Activated CD8-positive, alpha-beta T cell treated with anti-CD3 and anti-CD28 coated beads for 36 hours (primary cell): ENCODE measurements around the gene E2F8. TPM values are rescaled to one million over a fixed set of nuclear protein-coding genes. Genes with fewer than 3 reads are reported as not detected.
"Not testable (repeated sequence)": the region's sequence is repeated elsewhere in the genome, so short reads cannot be mapped to it uniquely, and the experiment has no call there.

Experiments used
- ATAC-seq: fragments of 200-7000 bp; cut with Tn5 transposase; one replicate; pipeline ENCODE4 v1.10.0; 2021; ENCODE audit warnings: mild to moderate bottlenecking, moderate library complexity
- CTCF ChIA-PET: fragments of 350-600 bp; sonication (Branson Sonifier 250); formaldehyde crosslinking; loops from one replicate; lab custom pipeline; 2021; ENCODE audit warnings: antibody characterized with exemption; lab: Charles Lee
- POLR2A ChIA-PET: fragments of 350-600 bp; sonication (Branson Sonifier 250); formaldehyde crosslinking; loops from one replicate; lab custom pipeline; 2021; ENCODE audit warnings: antibody characterized with exemption; lab: Charles Lee
- DNase-seq: peaks from one replicate; pipeline ENCODE4 v3.0.0-alpha.2; 2020
- H3K27ac Mint-ChIP-seq: one replicate; pipeline ENCODE4 v1.8.0; 2021; ENCODE audit warnings: mild to moderate bottlenecking, mixed read lengths
- H3K27me3 Mint-ChIP-seq: one replicate; pipeline ENCODE4 v1.8.0; 2021; ENCODE audit warnings: mixed read lengths
- H3K36me3 Mint-ChIP-seq: one replicate; pipeline ENCODE4 v1.8.0; 2021; ENCODE audit warnings: low read depth, mixed read lengths
- H3K4me1 Mint-ChIP-seq: one replicate; pipeline ENCODE4 v1.8.0; 2021; ENCODE audit warnings: low read depth, mixed read lengths
- H3K4me3 Mint-ChIP-seq: one replicate; pipeline ENCODE4 v1.8.0; 2021; ENCODE audit warnings: mild to moderate bottlenecking, moderate library complexity, mixed read lengths
- H3K9me3 Mint-ChIP-seq: one replicate; pipeline ENCODE4 v1.8.0; 2021; ENCODE audit warnings: mixed read lengths
- intact Hi-C: fragments of 100-400 bp; cut with micrococcal nuclease; formaldehyde crosslinking; loops from one replicate; pipeline ENCODE4 v1.10.0; 2022
- total RNA-seq, 2 experiments: library from RNA; stranded (reverse); gene quantifications; one replicate each; pipeline ENCODE4 v1.2.3, GENCODE V29; 2021
- TF ChIP-seq, protein P1 (sequence below): fragments of 200-600 bp; IDR thresholded peaks from one replicate; pipeline ENCODE4 v1.8.0; 2022; ENCODE audit warnings: antibody characterized with exemption, mild to moderate bottlenecking

Gene E2F8
- total RNA-seq, 2 experiments from 2014 or later, result 12.9 to 13.1 TPM

DNA sequence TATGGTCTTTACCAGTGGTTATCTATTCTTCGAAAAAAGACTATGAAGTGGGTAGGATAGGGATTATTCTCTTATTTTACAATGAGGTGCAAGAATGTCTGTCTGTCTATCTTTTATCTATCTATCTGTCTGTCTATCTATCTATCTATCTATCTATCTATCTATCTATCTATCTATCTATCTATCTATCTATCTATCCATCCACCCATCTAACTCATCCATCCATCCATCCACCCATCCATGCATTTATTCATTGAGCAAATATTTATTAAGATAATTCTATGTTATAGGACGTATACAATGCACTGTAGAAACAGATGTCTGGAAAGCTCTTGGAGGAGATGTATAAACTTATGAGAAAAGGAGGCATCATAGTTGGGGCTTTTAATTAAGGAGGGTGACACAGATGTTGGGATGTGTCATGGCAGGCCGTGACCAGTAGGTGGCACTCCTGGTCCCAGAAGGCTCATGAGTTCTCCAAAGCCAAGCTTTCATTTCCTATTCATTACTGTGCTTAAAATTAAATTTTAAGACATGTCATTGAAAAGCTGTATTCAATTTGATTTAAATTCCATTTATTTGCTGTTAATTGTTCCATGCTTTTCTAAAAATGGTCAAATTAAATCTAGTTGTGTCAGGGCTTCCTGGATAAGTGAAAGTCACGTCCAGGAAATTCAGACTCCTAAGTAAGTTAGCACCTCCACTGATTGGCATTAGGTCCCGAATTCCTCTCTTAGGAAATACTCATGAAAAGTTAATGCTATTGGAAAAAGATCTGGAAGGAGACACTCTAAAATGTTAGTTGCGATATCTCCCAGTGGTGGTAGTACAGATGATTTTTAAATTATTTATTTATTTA is 19.0 kb upstream of the E2F8 start:
- peak; percentile 94 for ATAC-seq
- peaks cover 2% of the 10 kb centered on the region for H3K27me3 Mint-ChIP-seq

DNA sequence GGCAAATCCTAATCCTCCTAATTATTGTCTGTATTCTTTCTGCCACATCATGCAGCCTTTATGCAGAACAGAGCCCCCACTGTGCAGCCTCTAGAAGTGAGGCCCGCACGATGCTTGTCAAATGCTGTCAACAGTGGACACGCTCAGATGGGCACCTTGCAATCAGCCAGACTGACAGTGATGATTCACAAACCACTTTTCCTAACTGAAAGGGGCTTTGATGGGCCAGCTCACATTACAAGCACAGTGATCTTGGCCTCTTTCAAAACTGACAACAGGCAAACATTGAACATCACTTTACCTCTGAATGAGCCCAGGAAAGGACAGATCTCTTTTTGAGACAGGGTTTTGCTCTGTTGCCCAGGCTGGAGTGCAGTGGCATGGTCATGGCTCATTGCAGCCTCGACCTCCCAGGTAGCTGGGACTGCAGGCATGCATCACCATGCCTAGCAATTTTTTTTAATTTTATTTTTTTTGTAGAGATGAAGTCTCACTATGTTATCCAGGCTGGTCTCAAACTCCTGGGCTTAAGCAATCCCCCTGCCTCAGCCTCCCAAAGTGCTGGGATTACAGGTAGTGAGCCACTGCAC is 18.0 kb upstream of the E2F8 start:
- Mint-ChIP-seq H3K9me3 (no peaks in the 10 kb centered on the region), H3K27me3 (peaks cover 5% of the 10 kb centered on the region), H3K4me1 (no peaks in the 10 kb centered on the region), H3K27ac (no peak overlapping the region), H3K4me3 (no peak overlapping the region), H3K36me3 (no peaks in the 10 kb centered on the region)
- TF ChIP-seq, protein P1, sequence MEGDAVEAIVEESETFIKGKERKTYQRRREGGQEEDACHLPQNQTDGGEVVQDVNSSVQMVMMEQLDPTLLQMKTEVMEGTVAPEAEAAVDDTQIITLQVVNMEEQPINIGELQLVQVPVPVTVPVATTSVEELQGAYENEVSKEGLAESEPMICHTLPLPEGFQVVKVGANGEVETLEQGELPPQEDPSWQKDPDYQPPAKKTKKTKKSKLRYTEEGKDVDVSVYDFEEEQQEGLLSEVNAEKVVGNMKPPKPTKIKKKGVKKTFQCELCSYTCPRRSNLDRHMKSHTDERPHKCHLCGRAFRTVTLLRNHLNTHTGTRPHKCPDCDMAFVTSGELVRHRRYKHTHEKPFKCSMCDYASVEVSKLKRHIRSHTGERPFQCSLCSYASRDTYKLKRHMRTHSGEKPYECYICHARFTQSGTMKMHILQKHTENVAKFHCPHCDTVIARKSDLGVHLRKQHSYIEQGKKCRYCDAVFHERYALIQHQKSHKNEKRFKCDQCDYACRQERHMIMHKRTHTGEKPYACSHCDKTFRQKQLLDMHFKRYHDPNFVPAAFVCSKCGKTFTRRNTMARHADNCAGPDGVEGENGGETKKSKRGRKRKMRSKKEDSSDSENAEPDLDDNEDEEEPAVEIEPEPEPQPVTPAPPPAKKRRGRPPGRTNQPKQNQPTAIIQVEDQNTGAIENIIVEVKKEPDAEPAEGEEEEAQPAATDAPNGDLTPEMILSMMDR, result no peak
- no peak for DNase-seq
- ATAC-seq, result no peak
- intact Hi-C loops, result loop anchor here (1.0 kb wide), 1 partner anchor 295 kb away; no protein-coding TSS in a partner anchor
- ChIA-PET POLR2A (no interaction called here), CTCF (interaction anchor here (1.0 to 2.8 kb wide), 16 partner anchors 8 to 298 kb away, joined by 3 to 28 read pairs (median 6); no protein-coding TSS in a partner anchor)

More for the DNA sequence above, 19.0 kb upstream of the E2F8 start:
- ChIA-PET POLR2A (interaction anchor here (0.7 kb wide), 1 partner anchor 16 kb away, joined by 3 read pairs; no protein-coding TSS in a partner anchor), CTCF (interaction anchor here (0.6 to 2.8 kb wide), 36 partner anchors 8 to 314 kb away, joined by 3 to 28 read pairs (median 4); partner anchors contain the start of gene ZDHHC13)
- Mint-ChIP-seq H3K4me3 (no peak overlapping the region), H3K27ac (no peak overlapping the region), H3K4me1 (no peaks in the 10 kb centered on the region), H3K36me3 (no peaks in the 10 kb centered on the region), H3K9me3 (no peaks in the 10 kb centered on the region)
- DNase-seq, result peak; percentile 82
- TF ChIP-seq, protein P1, result peak; percentile 89
- intact Hi-C loops, result loop anchor here (1.0 kb wide), 1 partner anchor 294 kb away; no protein-coding TSS in a partner anchor

DNA sequence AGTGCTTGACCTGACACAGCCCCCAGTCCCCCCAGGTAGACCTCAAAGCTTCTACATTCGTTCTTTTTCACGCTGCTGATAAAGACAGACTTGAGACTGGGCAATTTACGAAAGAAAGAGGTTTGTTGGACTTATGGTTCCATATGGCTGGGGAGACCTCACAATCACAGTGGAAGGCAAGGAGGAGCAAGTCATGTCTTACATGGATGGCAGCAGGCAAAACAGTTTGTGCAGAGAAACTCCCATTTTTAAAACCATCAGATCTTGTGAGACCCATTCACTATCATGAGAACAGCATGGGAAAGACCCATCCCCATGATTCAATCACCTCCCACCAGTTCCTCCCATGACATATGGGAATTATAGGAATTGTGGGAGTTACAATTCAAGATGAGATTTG is 13.7 kb upstream of the E2F8 start:
- ATAC-seq, result not testable (repeated sequence)
- CTCF ChIA-PET, result interaction anchor here (0.6 kb wide), 1 partner anchor 184 kb away, joined by 3 read pairs; no protein-coding TSS in a partner anchor

DNA sequence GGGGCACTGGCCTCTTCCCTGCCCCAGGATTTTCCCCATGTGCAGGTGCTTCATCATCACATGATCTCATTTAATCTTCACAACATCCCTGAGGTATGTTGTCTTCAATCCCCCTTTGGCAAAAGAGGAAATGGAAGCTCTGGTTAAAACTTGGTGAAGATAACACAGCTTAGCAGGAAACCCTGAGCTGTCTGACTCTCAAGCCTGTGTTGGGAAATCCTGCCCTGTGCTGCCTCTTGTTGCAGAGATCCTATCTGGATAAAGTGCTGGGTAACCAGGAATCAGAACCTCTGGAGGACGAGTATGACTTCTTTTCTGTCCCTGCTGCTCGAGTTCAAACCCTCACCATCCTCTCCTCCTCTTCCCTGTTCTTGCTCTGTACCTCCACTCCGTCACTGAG is 13.1 kb upstream of the E2F8 start:
- intact Hi-C loops, result no loop called here
- POLR2A ChIA-PET, result no interaction called here
- Mint-ChIP-seq H3K4me3 (no peak overlapping the region), H3K36me3 (no peaks in the 10 kb centered on the region), H3K27ac (no peak overlapping the region), H3K27me3 (peaks cover 20% of the 10 kb centered on the region), H3K9me3 (no peaks in the 10 kb centered on the region), H3K4me1 (no peaks in the 10 kb centered on the region)
- no peak for ATAC-seq
- TF ChIP-seq, protein P1, result no peak
- CTCF ChIA-PET, result interaction anchor here (0.6 to 0.9 kb wide), 2 partner anchors 12 to 183 kb away, joined by 3 read pairs; no protein-coding TSS in a partner anchor
- no peak for DNase-seq

More for the DNA sequence above, 13.7 kb upstream of the E2F8 start:
- POLR2A ChIA-PET, H3K36me3 Mint-ChIP-seq, DNase-seq, H3K27ac Mint-ChIP-seq, H3K9me3 Mint-ChIP-seq, H3K4me3 Mint-ChIP-seq, H3K4me1 Mint-ChIP-seq, intact Hi-C loops: not testable (repeated sequence)
- peaks cover 16% of the 10 kb centered on the region for H3K27me3 Mint-ChIP-seq

DNA sequence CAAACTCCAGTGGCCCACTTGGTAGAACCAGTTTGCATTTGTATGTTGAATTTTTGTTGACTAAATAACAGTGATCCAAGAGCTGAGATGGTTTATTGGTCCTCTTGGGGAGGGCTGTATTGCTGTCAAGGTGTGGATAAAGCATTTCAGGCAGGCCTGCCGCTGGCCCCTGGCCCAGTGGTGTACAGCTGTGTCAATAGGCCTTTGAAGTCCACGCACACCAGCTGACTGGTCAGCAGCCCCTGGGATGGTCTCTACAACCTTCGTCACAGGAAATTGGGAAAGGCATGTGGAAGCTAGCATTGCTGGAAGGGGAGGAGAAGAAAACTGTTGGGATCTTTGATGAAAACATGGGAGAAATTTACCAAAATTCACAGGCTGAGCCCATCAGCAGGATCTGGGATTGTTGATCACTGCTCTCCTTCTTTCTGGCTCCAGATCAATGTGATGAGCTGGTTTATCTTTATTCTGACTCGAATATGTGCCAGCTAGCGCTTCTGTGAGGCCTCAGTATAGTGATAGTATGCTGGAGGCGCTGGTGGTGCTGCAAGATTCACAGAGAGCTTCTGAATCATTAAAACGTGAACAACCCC is 12.5 kb upstream of the E2F8 start:
- intact Hi-C loops, result no loop called here
- no peak overlapping the region for H3K4me3 Mint-ChIP-seq
- no peaks in the 10 kb centered on the region for H3K4me1 Mint-ChIP-seq
- H3K9me3 Mint-ChIP-seq, result no peaks in the 10 kb centered on the region
- TF ChIP-seq, protein P1, result no peak
- H3K27ac Mint-ChIP-seq, result no peak overlapping the region
- no peak for DNase-seq
- ChIA-PET CTCF (interaction anchor here (0.9 to 2.3 kb wide), 2 partner anchors 11 to 183 kb away, joined by 3 to 7 read pairs; no protein-coding TSS in a partner anchor), POLR2A (no interaction called here)
- peaks cover 24% of the 10 kb centered on the region for H3K27me3 Mint-ChIP-seq
- H3K36me3 Mint-ChIP-seq, result no peaks in the 10 kb centered on the region
- no peak for ATAC-seq
